Measurements from ENCODE around the gene KLHL10.

Gene KLHL10

GRCh38 chr17:41863074-41863848 lies 25.6 kb downstream of the KLHL10 start:
- Histone ChIP-seq H3K4me2 (peak overlapping the region; percentile 91), H3K9ac (no peak overlapping the region), H3K27ac (no peak overlapping the region), H4K20me1 (ENCODE audit: insufficient read depth) (0 out of 2 replicates have a peak, but pooled peaks cover 5% of the 10 kb centered on the region), H3K27me3 (ENCODE audit: insufficient read depth, low read depth) (no peaks in the 10 kb centered on the region), H3K4me1 (ENCODE audit: low read depth, poor library complexity, severe bottlenecking) (peaks cover 18% of the 10 kb centered on the region), H2AFZ (ENCODE audit: low read depth) (no peak overlapping the region), H3K4me3 (IDR thresholded peaks at IDR 0.05; ENCODE audit: insufficient read depth, low read depth, low read length) (no peak overlapping the region), H3K79me2 (ENCODE audit: insufficient read depth, low read depth) (peaks cover 67% of the 10 kb centered on the region), H3K36me3 (ENCODE audit: insufficient read depth) (no peaks in the 10 kb centered on the region)
- TF ChIP-seq CTCF (conservative IDR thresholded peaks at IDR 0.05; ENCODE audit: low read depth, low read length): no peak

DNA sequence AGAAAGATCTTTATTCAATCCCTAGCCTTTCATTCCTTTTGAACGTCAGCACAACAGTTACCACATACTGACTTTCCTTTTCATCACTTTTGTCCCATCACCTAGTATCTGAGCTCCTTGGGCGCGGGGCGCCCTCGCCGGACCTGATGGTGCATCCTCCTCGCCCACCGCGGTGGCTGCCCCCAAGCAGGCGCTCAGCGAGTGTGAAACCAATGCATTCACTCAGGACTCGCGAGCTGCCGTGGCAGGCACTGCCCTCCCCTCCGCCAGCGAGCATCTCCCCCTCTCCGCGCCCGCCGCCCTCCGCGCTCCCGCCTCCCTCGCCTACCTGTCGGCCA lies 26.8 kb downstream of the KLHL10 start:
- Histone ChIP-seq H3K79me2 (ENCODE audit: insufficient read depth, low read depth) (peaks cover 55% of the 10 kb centered on the region), H3K36me3 (ENCODE audit: insufficient read depth) (no peaks in the 10 kb centered on the region), H4K20me1 (ENCODE audit: insufficient read depth) (0 out of 2 replicates have a peak, but pooled peaks cover 5% of the 10 kb centered on the region), H3K27ac (peak overlapping the region; percentile 81), H3K4me2 (peak overlapping the region; percentile 91), H3K4me1 (ENCODE audit: low read depth, poor library complexity, severe bottlenecking) (peaks cover 18% of the 10 kb centered on the region), H3K4me3 (IDR thresholded peaks at IDR 0.05; ENCODE audit: insufficient read depth, low read depth, low read length) (no peak overlapping the region), H2AFZ (ENCODE audit: low read depth) (peak overlapping the region; percentile 88), H3K9ac (peak overlapping the region; percentile 90), H3K27me3 (ENCODE audit: insufficient read depth, low read depth) (no peaks in the 10 kb centered on the region)
- no peak for TF ChIP-seq CTCF (conservative IDR thresholded peaks at IDR 0.05; ENCODE audit: low read depth, low read length)

- peak within 1 kb of the TSS; percentile 88 for H2AFZ ChIP-seq (ENCODE audit: low read depth)
- no peaks in the 10 kb centered on the region for H3K27me3 ChIP-seq (ENCODE audit: insufficient read depth, low read depth)
- H3K9ac ChIP-seq: peak within 1 kb of the TSS; percentile 90
- peaks cover 50% of the 10 kb centered on the region for H3K79me2 ChIP-seq (ENCODE audit: insufficient read depth, low read depth)
- H3K4me1 ChIP-seq (ENCODE audit: low read depth, poor library complexity, severe bottlenecking): peaks cover 18% of the 10 kb centered on the region
- H3K27ac ChIP-seq: peak within 1 kb of the TSS; percentile 81
- no peaks in the 10 kb centered on the region; the same call in 1 of the 2 replicates for H3K36me3 ChIP-seq (ENCODE audit: insufficient read depth)
- 0 out of 2 replicates have a peak, but pooled peaks cover 5% of the 10 kb centered on the region for H4K20me1 ChIP-seq (ENCODE audit: insufficient read depth)
- TF ChIP-seq CTCF (conservative IDR thresholded peaks at IDR 0.05; ENCODE audit: low read depth, low read length): no peak
- H3K4me3 ChIP-seq (IDR thresholded peaks at IDR 0.05; ENCODE audit: insufficient read depth, low read depth, low read length): no peak within 1 kb of the TSS
- H3K4me2 ChIP-seq: peak within 1 kb of the TSS; percentile 91
Observed at GRCh38 chr17:41864836-41865595, 27.4 kb downstream of the KLHL10 start, which contains the start of gene KLHL11. TSS of gene KLHL11 (minus strand) at chr17:41865423. CDS start at chr17:41865370, 53 bp downstream.

DNA sequence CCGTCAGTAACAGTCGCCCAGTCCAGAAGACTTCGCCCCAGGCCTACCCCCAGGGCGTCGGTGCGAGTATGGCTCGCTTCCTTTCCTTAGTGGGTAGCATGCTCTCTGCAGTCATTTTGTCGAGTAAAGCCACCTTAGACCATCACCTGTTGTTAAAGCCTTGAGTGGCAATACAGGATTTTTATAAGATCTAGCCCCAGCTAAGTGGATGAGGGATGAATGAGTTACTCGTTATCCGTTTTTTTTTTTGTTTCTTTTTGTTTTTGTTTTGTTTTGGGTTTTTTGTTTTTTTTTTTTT lies 27.9 kb downstream of the KLHL10 start:
- H3K9ac ChIP-seq: peak overlapping the region; percentile 90; the same call in 1 of the 2 replicates
- peak overlapping the region; percentile 43; the same call in 1 of the 2 replicates for H2AFZ ChIP-seq (ENCODE audit: low read depth)
- peaks cover 45% of the 10 kb centered on the region for H3K79me2 ChIP-seq (ENCODE audit: insufficient read depth, low read depth)
- H3K27ac ChIP-seq: no peak overlapping the region; the same call in 1 of the 2 replicates
- no peak overlapping the region for H3K4me3 ChIP-seq (IDR thresholded peaks at IDR 0.05; ENCODE audit: insufficient read depth, low read depth, low read length)
- peaks cover 18% of the 10 kb centered on the region for H3K4me1 ChIP-seq (ENCODE audit: low read depth, poor library complexity, severe bottlenecking)
- H3K27me3 ChIP-seq (ENCODE audit: insufficient read depth, low read depth): no peaks in the 10 kb centered on the region
- H4K20me1 ChIP-seq (ENCODE audit: insufficient read depth): 0 out of 2 replicates have a peak, but pooled peaks cover 5% of the 10 kb centered on the region
- TF ChIP-seq CTCF (conservative IDR thresholded peaks at IDR 0.05; ENCODE audit: low read depth, low read length): no peak
- H3K4me2 ChIP-seq: peak overlapping the region; percentile 58
- H3K36me3 ChIP-seq (ENCODE audit: insufficient read depth): no peaks in the 10 kb centered on the region; the same call in 1 of the 2 replicates

Data from KMS-11 (cell line).